T-helper 1 cell treated with Interleukin-12 subunit alpha and Interleukin-12 subunit beta and Interleukin-4 antibody, amounts not matched to agents 30 μg/mL and 1 μg/mL, for 36 hours (primary cell): Measurements from ENCODE around the gene HIPK1.
"Not testable (repeated sequence)": the region's sequence is repeated elsewhere in the genome, so short reads cannot be mapped to it uniquely, and the experiment has no call there.

Experiments
- H3K27ac Mint-ChIP-seq: one replicate; pipeline ENCODE4 v1.8.0; 2021; ENCODE audit warnings: mild to moderate bottlenecking, mixed read lengths
- H3K27me3 Mint-ChIP-seq: one replicate; pipeline ENCODE4 v1.8.0; 2021; ENCODE audit warnings: low read depth, mixed read lengths
- H3K36me3 Mint-ChIP-seq: one replicate; pipeline ENCODE4 v1.8.0; 2021; ENCODE audit warnings: low read depth, mixed read lengths
- H3K4me1 Mint-ChIP-seq: one replicate; pipeline ENCODE4 v1.8.0; 2021; ENCODE audit warnings: low read depth, mixed read lengths
- H3K4me3 Mint-ChIP-seq: one replicate; pipeline ENCODE4 v1.8.0; 2021; ENCODE audit warnings: mild to moderate bottlenecking, moderate library complexity, mixed read lengths
- H3K9me3 Mint-ChIP-seq: one replicate; pipeline ENCODE4 v1.8.0; 2021; ENCODE audit warnings: mixed read lengths

Gene HIPK1

DNA sequence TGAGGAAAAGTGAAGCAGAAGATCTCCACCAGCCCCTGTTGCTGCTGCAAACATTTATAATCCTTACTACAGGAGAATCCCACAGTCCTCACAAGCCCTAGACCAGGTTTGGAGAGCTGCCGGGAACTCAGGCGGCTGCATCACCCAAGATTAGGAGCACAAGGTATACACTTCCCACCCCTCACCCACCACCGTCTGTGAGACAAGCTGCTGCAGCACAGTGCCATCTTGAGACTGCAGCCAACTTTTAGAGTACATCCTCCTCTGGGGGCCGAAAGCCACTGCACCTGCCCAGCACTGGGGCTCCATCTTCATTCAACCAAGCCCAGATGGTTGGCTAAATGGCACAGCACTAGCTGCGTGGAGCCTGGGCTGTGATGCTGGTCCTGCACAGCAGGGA lies 63.9 kb downstream of the HIPK1 start:
- H3K9me3 Mint-ChIP-seq: peaks cover 23% of the 10 kb centered on the region
- no peak overlapping the region for H3K4me3 Mint-ChIP-seq
- H3K4me1 Mint-ChIP-seq: no peaks in the 10 kb centered on the region
- H3K36me3 Mint-ChIP-seq: peaks cover 5% of the 10 kb centered on the region
- no peak overlapping the region for H3K27ac Mint-ChIP-seq
- H3K27me3 Mint-ChIP-seq: peaks cover under 1% of the 10 kb centered on the region

DNA sequence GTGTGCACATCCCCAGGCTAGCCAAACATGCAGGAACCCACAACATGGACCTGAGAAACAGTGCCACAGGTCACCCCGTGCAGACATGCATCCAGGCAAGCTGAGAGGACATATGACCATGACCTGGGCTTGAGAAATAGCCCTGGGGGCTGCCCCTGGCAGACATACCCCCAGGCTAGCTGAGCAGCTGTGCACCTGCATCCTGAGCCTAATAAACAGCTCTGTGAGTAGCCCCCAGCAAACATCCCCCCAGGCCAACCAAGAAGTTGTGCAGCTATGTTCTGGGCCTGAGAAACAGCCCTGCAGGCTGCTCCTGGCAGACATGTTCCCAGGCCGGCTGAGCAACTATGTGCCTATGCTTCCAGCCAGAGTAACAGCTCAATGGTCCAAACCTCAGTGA lies 64.6 kb downstream of the HIPK1 start:
- H3K27me3 Mint-ChIP-seq: peaks cover 7% of the 10 kb centered on the region
- H3K27ac Mint-ChIP-seq: no peak overlapping the region
- H3K9me3 Mint-ChIP-seq: peaks cover 23% of the 10 kb centered on the region
- no peak overlapping the region for H3K4me3 Mint-ChIP-seq
- H3K4me1 Mint-ChIP-seq: peaks cover 2% of the 10 kb centered on the region
- peaks cover 5% of the 10 kb centered on the region for H3K36me3 Mint-ChIP-seq

DNA sequence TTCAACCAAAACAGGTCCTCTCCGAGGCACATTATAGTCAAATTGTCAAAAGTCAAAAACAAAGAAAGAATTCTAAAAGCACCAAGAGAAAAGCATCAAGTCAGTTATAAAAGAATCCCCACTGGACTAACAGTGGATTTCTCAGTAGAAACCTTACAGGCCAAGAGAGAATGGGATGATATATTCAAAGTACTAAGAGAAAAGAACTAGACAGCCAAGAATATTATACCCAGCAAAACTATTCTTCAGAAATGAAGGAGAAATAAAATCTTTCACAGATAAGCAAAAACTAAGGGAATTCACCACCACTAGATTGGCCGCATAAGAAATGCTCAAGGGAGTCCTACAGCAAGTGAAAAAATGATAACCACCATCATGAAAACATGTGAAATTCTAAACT lies 66.3 kb downstream of the HIPK1 start:
- no peak overlapping the region for H3K27ac Mint-ChIP-seq
- no peak overlapping the region for H3K4me3 Mint-ChIP-seq
- H3K27me3 Mint-ChIP-seq: peaks cover 14% of the 10 kb centered on the region
- peaks cover 5% of the 10 kb centered on the region for H3K36me3 Mint-ChIP-seq
- peaks cover 23% of the 10 kb centered on the region for H3K9me3 Mint-ChIP-seq
- H3K4me1 Mint-ChIP-seq: peaks cover 2% of the 10 kb centered on the region

DNA sequence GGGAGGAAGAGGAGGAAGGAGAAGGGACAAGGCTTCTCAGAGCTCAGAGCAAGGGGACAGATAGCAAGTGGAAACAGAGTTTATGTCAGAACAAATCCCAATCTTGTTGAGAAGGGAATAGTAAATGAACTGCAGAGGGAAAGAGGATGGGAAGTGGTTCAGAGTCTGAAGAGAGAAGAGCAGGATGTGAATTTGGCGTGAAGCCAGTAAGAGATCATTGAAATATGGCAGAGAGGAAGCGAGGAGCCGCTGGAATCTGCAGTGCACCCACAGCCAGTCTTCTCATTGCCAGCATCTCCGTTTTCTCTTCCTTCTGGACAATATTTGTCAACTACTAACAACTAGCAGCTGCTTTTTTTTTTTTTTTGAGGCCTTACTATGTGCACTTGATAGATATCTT lies 69.2 kb downstream of the HIPK1 start:
- Mint-ChIP-seq H3K4me1 (peaks cover 2% of the 10 kb centered on the region), H3K27ac (no peak overlapping the region), H3K4me3 (no peak overlapping the region), H3K27me3 (peaks cover 14% of the 10 kb centered on the region), H3K9me3 (peaks cover 19% of the 10 kb centered on the region), H3K36me3 (peaks cover 5% of the 10 kb centered on the region)

DNA sequence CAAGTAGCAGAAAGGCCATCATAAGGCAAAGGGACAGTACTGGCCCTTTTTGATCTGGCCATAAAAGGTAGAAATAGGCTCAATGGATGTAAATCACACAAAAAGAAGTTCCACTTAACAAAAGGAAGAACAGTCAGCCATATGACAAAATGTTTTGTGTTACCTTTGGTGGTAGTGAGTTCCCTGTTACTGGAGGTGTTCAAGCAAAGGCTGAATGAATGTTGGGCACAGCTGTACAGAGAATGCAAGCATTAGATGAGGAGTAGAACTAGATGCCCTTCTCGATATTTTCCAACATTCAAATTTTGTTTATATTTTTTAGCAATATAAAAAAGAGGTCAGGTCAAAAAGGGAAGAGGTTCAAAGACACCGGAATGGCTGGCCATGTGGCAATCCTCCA lies 70.1 kb downstream of the HIPK1 start:
- H3K27me3 Mint-ChIP-seq: peaks cover 14% of the 10 kb centered on the region
- no peak overlapping the region for H3K4me3 Mint-ChIP-seq
- peaks cover 15% of the 10 kb centered on the region for H3K9me3 Mint-ChIP-seq
- peaks cover 3% of the 10 kb centered on the region for H3K36me3 Mint-ChIP-seq
- H3K4me1 Mint-ChIP-seq: peaks cover 2% of the 10 kb centered on the region
- H3K27ac Mint-ChIP-seq: no peak overlapping the region

DNA sequence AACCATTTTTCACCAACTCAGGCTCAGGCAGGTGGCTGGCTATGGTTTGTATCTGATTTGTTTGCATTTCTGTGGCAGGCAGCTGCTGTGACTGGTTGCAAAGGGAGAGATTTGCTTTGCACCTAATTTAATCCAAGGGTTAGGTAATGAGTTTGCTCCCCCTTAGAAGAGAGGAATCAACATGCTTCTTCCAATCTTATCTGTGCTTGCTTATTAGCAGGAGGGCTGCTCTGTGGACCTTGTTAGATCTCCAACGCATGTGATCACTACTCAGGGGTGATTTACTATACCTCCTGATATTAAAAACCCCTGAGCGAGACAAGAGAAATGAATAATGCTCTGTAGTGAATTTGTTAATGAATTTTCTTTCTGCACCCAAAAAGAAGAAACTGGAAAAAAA lies 70.7 kb downstream of the HIPK1 start:
- peaks cover 2% of the 10 kb centered on the region for H3K36me3 Mint-ChIP-seq
- H3K4me1 Mint-ChIP-seq: peaks cover 2% of the 10 kb centered on the region
- H3K9me3 Mint-ChIP-seq: peaks cover 10% of the 10 kb centered on the region
- no peak overlapping the region for H3K27ac Mint-ChIP-seq
- peaks cover 15% of the 10 kb centered on the region for H3K27me3 Mint-ChIP-seq
- H3K4me3 Mint-ChIP-seq: no peak overlapping the region

DNA sequence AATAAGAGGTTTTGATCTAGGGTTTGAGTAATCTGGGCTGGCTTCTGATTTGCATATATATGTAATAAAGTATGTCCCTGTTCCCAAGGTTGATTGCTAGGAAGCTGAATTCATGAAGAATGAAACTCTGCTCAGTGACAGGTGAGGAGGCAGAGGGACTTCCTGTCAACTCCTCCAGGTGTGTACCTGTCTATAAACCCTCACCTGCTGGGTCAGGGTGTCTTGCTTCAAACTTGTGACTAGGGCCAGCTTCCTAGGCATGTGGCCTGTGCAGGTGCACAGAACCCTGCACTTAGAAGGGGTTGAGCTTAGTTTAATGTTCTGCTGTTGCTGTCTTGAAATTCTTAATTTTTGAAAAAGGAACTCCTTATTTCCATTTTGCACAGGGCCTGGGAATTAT lies 71.3 kb downstream of the HIPK1 start:
- H3K4me1 Mint-ChIP-seq: peaks cover 2% of the 10 kb centered on the region
- H3K4me3 Mint-ChIP-seq: no peak overlapping the region
- peaks cover 18% of the 10 kb centered on the region for H3K27me3 Mint-ChIP-seq
- H3K27ac Mint-ChIP-seq: no peak overlapping the region
- peaks cover 3% of the 10 kb centered on the region for H3K9me3 Mint-ChIP-seq
- H3K36me3 Mint-ChIP-seq: peaks cover 2% of the 10 kb centered on the region

DNA sequence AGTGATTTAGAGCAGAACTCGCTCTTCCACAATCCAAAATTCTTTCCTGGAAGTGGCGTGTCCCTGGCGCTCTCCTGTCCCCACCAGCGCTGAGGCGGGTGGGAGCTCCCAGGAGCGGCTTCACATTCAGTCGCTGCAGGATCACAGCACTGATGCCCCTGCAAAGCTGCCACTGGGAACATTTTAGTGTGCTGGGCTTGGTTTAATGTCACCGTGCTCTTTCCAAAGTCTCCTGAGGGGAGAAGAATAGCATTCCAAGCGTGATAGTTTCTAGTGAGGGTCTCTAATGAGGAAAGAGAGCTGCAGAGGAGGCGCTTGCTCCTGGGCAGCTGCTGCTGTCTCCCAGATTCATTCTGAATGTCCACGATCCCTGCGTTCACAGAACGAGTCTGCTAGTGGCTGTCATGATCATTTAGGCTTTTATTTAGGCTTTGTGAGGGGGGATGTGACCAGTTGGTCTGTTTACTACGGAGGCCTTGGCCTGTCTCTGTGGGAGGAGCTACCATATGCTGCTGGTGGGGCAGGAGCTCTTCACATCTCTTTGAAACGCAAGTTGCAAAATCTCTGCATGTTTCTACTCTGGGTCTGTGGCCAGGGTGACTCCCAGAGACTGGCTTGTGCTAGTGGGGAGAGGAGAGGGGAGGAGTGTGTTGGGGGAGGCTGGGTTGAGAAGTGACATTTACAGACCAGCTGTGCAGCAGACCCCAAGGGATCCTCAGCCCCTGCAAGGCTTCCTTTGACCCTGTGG lies 73.5 kb downstream of the HIPK1 start:
- Mint-ChIP-seq H3K9me3 (no peaks in the 10 kb centered on the region), H3K4me3 (no peak overlapping the region), H3K27ac (no peak overlapping the region), H3K4me1 (peaks cover 2% of the 10 kb centered on the region), H3K27me3 (peaks cover 23% of the 10 kb centered on the region), H3K36me3 (no peaks in the 10 kb centered on the region)

DNA sequence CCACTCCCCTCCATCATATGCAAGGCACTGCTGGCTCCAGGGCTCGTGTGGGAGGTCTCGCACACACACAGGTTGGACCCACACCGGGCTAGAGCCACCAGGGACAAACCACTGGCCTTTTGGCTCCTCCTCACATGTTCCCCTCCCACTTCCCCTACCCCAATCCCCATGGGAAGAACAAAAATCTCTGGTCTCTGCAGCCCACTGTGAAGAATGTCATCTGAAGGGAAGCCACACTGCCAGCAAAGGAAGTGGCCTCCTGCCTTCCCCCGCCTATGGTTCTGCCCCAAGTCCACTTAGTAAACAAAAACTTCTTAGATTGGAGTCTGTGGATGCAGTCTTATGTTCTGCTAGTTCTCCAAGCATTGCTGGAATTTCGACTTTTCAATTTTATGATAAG lies 74.3 kb downstream of the HIPK1 start:
- Mint-ChIP-seq H3K27me3 (peaks cover 19% of the 10 kb centered on the region), H3K4me3 (no peak overlapping the region), H3K4me1 (no peaks in the 10 kb centered on the region), H3K9me3 (no peaks in the 10 kb centered on the region), H3K36me3 (no peaks in the 10 kb centered on the region), H3K27ac (no peak overlapping the region)

DNA sequence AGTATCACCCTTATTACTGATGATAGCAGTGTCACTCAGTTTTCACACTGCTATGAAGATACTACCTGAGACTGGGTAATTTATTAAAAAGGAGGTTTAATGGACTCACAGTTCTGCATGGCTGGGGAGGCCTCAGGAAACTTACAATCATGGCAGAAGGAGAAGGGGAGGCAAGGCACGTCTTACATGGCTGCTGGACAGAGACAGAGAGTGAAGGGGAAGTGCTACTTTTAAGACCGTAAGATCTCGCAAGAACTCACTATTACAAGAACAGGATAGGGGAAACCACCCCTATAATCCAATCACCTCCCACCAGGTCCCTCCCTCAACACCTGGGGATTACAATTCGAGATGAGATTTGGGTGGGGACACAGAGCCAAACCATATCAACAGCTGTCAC lies 77.7 kb downstream of the HIPK1 start:
- peaks cover 21% of the 10 kb centered on the region for H3K27me3 Mint-ChIP-seq
- H3K27ac Mint-ChIP-seq, H3K4me3 Mint-ChIP-seq, H3K36me3 Mint-ChIP-seq, H3K9me3 Mint-ChIP-seq, H3K4me1 Mint-ChIP-seq: not testable (repeated sequence)

DNA sequence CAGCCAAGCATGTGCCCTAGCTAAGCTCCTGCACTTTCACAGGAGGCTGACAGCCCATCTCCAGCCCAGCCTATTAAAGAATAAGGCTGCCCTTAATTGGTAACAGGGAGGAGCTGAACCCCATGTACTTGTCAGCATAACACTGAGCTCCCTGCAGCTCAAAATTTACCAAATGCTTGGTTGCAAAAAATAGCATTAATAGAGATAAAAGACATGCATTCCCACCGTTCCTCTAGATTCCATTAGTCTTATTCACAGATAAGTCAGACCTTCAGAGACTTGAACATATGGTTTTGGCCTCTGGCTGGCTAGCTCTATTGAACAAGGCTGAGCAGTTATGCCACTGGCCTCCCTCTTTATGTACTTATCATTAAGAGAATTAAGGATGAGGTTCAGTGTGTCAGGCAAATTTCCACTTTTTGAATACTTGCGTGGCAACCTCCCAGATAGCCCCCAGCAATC lies 79.4 kb downstream of the HIPK1 start:
- H3K4me1 Mint-ChIP-seq: no peaks in the 10 kb centered on the region
- no peak overlapping the region for H3K4me3 Mint-ChIP-seq
- peaks cover 24% of the 10 kb centered on the region for H3K27me3 Mint-ChIP-seq
- H3K9me3 Mint-ChIP-seq: no peaks in the 10 kb centered on the region
- no peak overlapping the region for H3K27ac Mint-ChIP-seq
- H3K36me3 Mint-ChIP-seq: no peaks in the 10 kb centered on the region

DNA sequence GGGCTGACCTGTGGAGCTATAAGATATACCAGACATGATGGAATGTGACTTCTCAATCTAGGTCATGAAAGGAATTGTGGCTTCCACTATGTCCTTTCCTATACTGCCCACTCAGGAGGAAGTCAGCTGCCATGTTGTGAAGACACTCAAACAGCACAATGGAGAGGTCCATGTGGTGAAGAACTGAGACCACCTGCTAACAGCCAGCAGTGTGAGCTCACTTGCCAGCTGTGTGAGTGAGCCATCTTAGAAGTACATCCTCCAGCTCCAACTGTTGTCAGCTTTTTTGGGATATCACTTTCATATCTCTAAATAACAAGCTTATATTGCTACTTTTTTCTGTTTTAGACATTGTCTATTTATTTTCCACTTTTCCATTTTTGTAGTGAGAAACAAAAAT lies 79.9 kb downstream of the HIPK1 start:
- Mint-ChIP-seq H3K27me3 (peaks cover 24% of the 10 kb centered on the region), H3K27ac (no peak overlapping the region), H3K9me3 (no peaks in the 10 kb centered on the region)

DNA sequence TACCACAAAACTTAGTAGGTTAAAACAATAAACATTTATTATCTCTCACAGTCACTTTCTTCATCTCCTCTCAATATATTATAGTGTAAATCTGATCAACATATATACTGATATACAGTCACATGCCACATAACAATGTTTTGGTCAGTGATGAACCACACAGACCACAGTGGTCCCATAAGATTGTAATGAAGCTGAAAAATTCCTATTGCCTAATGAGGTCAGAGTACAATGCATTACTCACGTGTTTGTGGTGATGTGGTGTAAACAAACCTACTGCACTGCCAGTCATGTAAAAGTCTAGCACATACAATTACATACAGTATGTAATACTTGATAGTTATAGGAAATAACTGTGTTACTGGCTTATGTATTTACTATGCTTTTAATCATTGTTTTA lies 80.3 kb downstream of the HIPK1 start:
- Mint-ChIP-seq H3K27me3 (peaks cover 24% of the 10 kb centered on the region), H3K36me3 (no peaks in the 10 kb centered on the region), H3K9me3 (no peaks in the 10 kb centered on the region), H3K4me1 (no peaks in the 10 kb centered on the region), H3K27ac (no peak overlapping the region), H3K4me3 (no peak overlapping the region)

More for the DNA sequence above, 79.9 kb downstream of the HIPK1 start:
- Mint-ChIP-seq H3K4me3 (no peak overlapping the region), H3K36me3 (no peaks in the 10 kb centered on the region), H3K4me1 (no peaks in the 10 kb centered on the region)

DNA sequence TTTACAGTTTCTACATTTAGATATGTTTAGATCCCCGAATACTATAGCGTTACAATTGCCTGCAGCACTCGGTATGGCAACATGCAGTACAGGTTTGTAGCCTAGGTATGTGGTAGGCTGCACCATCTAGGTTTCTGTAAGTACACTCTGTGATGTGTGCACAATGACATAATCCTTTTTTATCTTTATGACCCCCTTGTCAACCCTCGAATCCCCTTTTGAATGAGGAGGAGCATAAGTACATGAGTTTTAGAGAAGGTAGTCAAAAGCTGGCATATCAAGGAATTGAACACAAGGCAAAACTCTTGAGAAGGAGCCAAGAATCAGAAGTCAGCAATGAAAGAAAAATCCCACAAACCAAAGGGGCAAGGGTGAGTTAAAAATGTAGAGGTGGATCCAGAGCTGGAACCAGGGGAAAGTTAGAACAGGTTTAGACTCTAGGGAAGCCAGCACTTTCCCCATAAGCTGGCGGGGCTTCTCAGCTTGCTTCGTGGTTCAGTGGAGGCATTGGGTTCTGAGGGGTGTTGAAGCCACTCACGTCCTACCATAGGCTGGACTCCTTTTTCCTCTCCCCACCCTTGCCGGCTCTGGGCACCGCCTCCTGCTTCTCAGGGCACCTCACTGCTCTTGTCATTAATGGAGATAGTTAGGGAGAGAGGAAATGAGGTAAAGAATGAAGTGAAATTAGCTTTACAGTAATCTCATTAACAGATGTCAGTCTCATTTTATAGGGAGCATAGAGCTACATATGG lies 81.5 kb downstream of the HIPK1 start:
- no peaks in the 10 kb centered on the region for H3K9me3 Mint-ChIP-seq
- H3K4me3 Mint-ChIP-seq: no peak overlapping the region
- no peak overlapping the region for H3K27ac Mint-ChIP-seq
- peaks cover 20% of the 10 kb centered on the region for H3K27me3 Mint-ChIP-seq
- H3K4me1 Mint-ChIP-seq: no peaks in the 10 kb centered on the region
- H3K36me3 Mint-ChIP-seq: no peaks in the 10 kb centered on the region

DNA sequence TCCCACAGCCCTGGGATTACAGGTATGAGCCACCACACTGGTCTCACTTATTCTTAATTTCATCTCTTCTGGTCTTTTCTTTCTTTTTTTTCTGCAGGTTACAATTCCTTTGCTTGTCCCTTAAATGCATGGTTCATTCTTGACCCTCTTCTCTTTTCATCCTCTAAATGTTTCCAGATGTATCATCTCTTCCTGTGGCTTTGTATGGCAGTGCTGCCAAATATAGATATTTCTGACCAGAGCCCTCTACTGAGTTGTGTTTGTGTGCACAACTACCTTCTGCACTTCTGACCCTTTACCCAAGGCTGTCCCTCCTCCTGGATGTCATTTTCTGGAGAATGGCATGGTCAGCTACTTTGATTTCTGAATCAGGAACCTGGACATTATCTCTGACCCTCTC lies 82.7 kb downstream of the HIPK1 start:
- Mint-ChIP-seq H3K27ac (no peak overlapping the region), H3K4me1 (no peaks in the 10 kb centered on the region), H3K9me3 (no peaks in the 10 kb centered on the region), H3K4me3 (no peak overlapping the region), H3K27me3 (peaks cover 17% of the 10 kb centered on the region), H3K36me3 (no peaks in the 10 kb centered on the region)
